NOMO-1 treated with dmso at 0.1 percent for 144 hours (cell line): ENCODE data around the gene OR6K3.
"Not testable (repeated sequence)": the region's sequence is repeated elsewhere in the genome, so short reads cannot be mapped to it uniquely, and the experiment has no call there.

Source experiments
- DNase-seq: peaks from one replicate; lab custom pipeline; 2025; ENCODE audit not compliant: unreplicated experiment; lab: John Stamatoyannopoulos, UW

OR6K3 gene, protein sequence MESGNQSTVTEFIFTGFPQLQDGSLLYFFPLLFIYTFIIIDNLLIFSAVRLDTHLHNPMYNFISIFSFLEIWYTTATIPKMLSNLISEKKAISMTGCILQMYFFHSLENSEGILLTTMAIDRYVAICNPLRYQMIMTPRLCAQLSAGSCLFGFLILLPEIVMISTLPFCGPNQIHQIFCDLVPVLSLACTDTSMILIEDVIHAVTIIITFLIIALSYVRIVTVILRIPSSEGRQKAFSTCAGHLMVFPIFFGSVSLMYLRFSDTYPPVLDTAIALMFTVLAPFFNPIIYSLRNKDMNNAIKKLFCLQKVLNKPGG

DNA sequence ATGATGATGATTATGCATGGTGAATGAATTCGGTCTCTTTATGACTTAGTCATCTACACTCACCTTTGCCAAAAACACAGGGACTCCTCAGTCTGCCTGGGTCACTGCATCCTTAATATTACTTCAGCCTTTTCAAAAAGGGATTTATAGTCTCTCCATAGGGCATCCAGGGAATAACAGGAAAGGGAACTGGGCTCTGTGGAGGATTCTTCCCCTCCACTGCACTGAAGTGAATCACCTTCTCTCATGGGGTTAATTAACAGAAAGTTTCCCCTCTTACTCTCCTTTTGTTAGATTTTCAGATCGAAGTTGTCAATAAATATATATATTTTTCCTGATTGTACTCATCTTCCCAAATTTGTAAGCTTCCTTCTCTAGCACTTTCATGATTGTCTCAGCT is at the start of gene OR6K3:
OR6K3 (minus strand) TSS at position 101 of the 400 bp plus-strand sequence. CDS start 2,605 bp downstream, outside the sequence.
- DNase-seq = no peak

- DNase-seq = no peak
Measured at GRCh38 chr1:158754420-158754819, 33.9 kb upstream of the OR6K3 start, which contains the start of gene OR6K6. Gene OR6K6 (plus strand): TSS chr1:158754720. CDS start chr1:158754888, 168 bp downstream.

DNA sequence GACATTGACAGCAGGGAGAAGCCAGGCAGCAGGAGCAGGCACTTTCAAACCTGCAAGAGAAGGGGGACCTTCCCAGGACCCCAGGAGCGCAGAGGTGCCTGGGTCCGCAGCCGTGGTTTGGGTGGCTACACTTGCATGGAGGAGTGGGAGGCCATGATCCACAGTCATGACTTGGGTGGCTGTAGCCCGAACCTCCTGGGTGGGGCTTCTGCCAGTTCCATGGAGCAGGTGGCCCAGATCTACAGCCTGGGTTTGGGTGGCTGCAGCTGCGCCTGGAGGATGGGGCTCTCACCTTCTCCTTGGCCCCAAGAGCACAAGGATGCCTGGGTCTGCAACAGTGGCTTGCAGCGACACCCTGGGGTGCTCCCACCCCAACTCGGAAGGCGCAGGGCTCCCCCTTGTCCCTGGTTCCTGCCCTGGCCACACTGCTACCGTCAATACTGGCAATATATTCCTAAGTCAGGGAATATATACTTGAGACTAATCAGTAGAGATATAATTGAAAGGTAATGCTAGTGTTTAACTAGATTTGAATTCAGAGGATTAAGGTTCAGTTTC is 31.7 kb upstream of the OR6K3 start:
- no peak for DNase-seq

DNA sequence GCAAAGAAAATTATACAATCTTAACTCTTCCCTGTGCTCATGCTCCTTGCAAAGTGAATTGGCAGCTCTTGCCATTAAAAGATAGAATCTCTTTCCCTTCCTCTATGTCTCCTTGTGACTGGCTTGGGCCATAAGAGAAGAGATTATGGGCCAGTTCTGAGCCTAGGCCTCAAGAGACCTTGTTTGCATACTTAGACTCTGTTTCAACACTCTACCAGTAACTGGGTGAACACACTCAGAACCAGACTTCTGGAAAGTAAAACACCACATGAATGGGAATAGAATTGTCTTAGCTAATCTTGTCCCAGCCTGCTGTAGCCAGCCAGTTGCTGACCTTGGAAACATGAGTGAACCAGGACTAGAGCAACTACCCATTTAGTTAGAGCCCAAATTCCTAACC is 15.3 kb upstream of the OR6K3 start:
- no peak for DNase-seq

- DNase-seq = no peak
Measured at GRCh38 chr1:158732524-158732923, 12.0 kb upstream of the OR6K3 start.

- no peak for DNase-seq
Measured at GRCh38 chr1:158731707-158732106, 11.2 kb upstream of the OR6K3 start.

GRCh38 chr1:158730453-158730852 is 9.9 kb upstream of the OR6K3 start:
- no peak for DNase-seq

- DNase-seq = no peak
Measured at GRCh38 chr1:158728510-158729225, 8.1 kb upstream of the OR6K3 start.

DNA sequence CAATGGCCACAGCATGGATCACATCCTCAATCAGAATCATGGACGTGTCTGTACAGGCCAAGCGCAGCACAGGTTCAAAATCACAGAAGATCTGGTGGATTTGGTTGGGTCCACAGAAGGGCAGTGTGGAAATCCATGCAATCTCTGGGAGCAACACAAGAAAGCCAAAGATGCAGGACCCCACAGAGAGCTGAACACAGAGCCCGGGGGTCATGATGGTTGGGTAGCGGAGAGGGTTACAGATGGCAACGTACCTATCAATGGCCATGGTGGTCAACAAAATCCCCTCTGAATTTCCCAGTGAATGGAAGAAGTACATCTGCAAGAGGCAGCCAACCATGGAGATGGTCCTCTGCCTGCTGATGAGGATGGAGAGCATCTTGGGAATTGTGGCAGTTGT is 3.9 kb upstream of the OR6K3 start:
- no peak for DNase-seq

DNA sequence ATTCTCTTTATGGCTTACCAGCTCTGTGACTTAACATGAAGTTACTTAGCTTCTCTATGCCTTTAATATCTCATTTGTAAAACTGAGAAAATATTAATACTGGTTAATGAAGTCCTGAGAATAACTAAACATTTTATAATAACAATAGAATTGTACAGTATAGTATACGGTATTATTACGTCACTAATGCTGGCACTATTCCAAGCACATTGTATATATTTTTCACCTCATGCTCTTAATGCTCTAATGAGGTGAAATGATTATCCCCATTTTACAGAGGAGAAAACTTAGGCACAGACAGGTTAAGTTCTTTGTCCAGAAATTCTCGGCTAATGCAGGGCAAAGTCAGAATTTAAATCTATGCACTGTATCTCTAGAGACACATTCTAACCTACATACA is 856 bp downstream of the OR6K3 start:
- no peak for DNase-seq

DNA sequence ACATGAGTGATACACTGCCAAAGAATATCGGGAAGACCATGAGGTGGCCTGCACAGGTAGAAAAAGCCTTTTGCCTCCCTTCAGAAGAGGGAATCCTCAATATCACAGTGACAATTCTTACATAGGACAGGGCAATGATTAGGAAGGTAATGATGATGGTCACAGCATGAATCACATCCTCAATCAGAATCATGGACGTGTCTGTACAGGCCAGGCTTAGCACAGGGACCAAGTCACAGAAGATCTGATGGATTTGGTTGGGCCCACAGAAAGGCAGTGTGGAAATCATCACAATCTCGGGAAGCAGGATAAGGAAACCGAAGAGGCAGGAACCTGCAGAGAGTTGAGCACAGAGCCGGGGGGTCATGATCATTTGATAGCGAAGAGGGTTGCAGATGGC is 3.2 kb downstream of the OR6K3 start:
- no peak for DNase-seq

- no peak for DNase-seq
Measured at GRCh38 chr1:158716335-158716734, 4.2 kb downstream of the OR6K3 start.

DNA sequence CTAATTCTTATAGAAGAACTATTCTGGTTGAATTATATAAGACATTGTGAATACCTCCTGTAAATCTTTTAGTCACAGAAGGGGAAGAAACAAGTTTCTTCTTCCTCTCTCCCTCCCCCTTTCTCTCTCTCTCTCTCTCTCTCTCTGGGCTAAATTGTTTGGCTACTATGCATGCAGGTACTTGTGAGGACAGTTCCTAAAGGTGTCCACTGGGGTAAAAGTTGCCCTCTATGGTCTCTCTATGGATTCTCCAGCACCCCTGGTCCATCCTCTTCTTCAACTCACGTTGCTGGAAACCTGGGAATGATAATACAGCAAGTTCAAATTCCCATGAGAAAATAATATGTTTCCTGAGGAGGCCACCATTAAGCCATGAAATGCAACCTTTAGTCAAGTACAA is 5.8 kb downstream of the OR6K3 start:
- DNase-seq = no peak

GRCh38 chr1:158711098-158711497 is 9.4 kb downstream of the OR6K3 start:
- no peak for DNase-seq

DNA sequence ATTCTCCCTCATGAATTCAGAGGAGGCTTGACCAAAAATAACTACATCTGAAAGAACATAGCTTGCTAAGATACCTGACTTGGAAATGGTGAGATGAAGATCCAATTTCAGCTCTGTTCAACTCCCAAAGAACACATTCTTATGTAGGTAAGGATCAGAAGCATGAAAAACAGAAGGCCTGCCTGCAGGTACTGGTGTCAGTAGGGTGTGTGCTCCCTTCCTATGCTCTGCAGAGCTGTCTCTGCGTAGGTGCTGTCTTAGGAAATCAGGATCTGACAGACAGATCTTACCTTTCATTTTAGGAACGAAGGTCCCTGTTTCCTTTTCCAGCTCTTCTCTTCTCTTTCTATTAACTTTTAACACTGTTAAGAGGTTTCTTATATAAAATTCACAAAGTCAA is 14.4 kb downstream of the OR6K3 start:
- DNase-seq = no peak

DNA sequence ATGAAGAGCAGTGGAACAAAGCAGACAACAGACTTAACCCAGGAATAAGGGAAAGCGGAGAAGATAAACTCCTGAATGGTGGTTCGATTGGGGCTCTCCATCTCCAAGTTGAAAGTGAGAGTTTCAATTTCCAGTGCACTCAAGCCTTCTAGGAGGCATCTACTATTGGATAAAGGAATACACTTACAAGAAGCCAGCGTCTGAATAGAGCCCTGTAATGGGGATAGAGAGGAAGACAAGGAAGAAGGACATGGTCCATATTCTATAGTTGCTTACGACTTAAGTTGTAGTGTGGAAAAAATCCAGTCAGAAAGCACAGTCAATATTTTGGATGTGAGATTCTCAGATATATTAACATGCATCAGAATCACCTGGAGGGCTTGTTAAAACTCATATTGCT is 20.0 kb downstream of the OR6K3 start, which contains the start of gene OR6K2:
OR6K2 (minus strand) TSS at position 101 of the 400 bp plus-strand sequence; CDS start at position 101, 0 bp downstream.
- DNase-seq = no peak

DNA sequence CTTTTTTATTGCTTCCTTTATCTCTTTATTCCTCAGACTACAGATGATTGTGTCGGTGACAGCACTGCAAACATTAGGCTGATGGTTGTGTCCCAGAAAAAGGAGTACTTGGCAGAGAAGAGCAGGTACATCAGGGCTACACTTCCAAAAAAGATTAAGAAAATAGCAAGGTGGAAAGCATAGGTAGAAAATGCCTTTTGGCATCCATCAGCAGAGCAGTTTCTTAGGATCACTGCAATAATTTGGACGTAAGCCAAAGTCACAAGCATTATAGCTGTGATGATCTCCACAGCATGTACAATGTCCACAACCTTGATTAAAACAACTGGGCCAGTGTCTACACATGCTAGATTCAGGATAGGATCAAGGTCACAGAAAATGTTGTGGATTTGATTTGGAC is 25.9 kb downstream of the OR6K3 start:
- no peak for DNase-seq

GRCh38 chr1:158692356-158692755 is 28.2 kb downstream of the OR6K3 start:
- DNase-seq = no peak

DNA sequence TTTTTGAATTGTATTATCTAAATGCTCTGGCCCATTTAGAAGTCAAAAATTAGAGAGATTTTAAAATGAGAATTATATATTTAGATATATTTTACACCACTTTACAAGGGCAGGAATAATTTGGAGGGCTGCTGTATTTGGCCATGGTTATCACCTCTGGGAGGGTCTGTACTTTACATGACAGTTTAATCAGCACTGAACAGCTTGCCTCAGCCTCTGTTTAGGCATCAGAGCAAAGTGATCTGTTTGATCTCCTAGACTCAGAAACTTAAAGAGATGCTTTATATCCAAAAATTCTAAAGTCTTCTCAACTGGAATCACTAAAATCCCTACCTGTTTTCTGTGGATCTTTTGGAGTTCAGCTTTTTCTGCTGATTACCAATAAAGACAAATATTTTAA is 28.6 kb downstream of the OR6K3 start:
- DNase-seq = no peak

- not testable (repeated sequence) for DNase-seq
Measured at GRCh38 chr1:158691149-158691548, 29.4 kb downstream of the OR6K3 start.

- DNase-seq = no peak
Measured at GRCh38 chr1:158689875-158690274, 30.6 kb downstream of the OR6K3 start.

DNA sequence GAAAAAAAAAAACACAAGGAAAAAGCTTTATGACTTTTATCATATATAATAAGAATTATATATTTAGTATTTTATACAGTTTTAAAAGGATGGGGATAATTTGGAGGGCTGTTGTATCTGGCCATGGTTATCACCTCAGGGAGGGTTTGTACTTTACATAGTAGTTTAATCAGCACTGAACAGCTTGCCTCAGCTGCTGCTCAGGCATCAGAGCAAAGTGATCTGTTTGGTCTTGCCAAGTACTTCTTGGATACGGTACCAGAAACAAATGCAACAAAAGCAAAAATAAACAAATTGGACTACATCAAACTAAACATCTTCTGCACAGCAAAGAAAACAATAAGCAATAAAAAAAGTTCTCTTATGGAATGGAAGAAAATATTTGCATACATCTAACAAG is 31.4 kb downstream of the OR6K3 start:
- no peak for DNase-seq
